GM06990 (cell line): Measurements from ENCODE around the gene SLAIN1.
A peak's percentile ranks its signal among the peaks of the same experiment; 100 is the strongest.

Source experiments
- DNase-seq: peaks from one replicate; pipeline ENCODE4 v3.0.0-alpha.2; 2011; ENCODE audit not compliant: insufficient read length; ENCODE audit errors: extremely low read depth
- H3K27me3 ChIP-seq: replicated peaks from 2 replicates; pipeline ENCODE4 v1.6.0; 2011; ENCODE audit warnings: low read length; ENCODE audit not compliant: control insufficient read depth, insufficient read depth
- H3K36me3 ChIP-seq: 2 replicates; pipeline ENCODE4 v1.5.1; 2011; ENCODE audit warnings: low read length; ENCODE audit not compliant: control insufficient read depth, insufficient read depth
- H3K4me3 ChIP-seq: replicated peaks from 2 replicates; pipeline ENCODE4 v1.5.1; 2011; ENCODE audit warnings: low read depth, mild to moderate bottlenecking, control low read depth, low read length
- TF ChIP-seq, protein P1 (sequence below): IDR thresholded peaks from 2 replicates; pipeline ENCODE4 v1.5.1; 2011; ENCODE audit warnings: low read length, control low read depth, mild to moderate bottlenecking, inconsistent platforms; ENCODE audit not compliant: insufficient read depth, poor library complexity, severe bottlenecking

Gene SLAIN1

DNA sequence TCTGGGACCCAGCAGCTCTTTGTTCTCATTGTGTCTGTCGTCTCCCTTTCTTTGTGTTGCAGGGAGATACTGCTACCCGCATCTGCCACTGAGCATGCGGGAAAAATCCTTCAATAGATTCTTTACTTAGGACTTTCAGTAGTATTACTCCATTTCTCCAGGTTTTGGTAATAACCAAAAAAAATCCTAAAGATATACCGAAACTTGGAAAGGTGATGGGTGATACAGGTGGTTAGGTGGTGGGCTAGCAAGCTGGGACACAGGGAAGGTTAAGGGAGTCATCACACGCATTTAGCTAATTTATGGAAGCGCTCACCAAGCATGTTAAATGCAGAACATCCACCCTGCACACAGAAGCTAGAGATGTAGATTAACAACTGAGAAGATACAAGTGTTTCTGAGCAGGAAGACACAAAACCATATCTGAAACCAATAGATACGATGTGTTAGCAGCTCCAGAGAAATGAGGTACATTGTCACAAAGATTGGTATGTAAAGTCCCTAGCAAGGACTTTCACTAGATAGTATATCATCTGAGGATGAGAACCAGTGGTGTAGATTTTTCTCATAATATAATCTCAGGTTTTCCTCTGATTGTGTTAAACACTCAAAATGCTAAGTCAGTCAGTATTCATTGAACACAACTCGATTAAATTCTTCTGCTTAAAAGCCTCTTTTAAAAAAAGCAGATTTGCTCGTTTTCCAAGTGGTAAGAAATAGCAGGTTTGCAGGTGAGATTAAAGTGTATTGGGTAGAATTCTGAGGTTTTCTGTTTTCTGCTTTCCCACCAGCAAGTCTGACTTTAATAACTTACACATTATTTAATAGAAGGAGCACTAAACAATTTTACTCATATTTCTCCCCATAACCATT, 1.2 kb upstream of the SLAIN1 start:
- Histone ChIP-seq H3K27me3 (no peaks in the 10 kb centered on the region), H3K36me3 (no peaks in the 10 kb centered on the region), H3K4me3 (no peak overlapping the region)
- peak; percentile 32 for DNase-seq
- TF ChIP-seq, protein P1, sequence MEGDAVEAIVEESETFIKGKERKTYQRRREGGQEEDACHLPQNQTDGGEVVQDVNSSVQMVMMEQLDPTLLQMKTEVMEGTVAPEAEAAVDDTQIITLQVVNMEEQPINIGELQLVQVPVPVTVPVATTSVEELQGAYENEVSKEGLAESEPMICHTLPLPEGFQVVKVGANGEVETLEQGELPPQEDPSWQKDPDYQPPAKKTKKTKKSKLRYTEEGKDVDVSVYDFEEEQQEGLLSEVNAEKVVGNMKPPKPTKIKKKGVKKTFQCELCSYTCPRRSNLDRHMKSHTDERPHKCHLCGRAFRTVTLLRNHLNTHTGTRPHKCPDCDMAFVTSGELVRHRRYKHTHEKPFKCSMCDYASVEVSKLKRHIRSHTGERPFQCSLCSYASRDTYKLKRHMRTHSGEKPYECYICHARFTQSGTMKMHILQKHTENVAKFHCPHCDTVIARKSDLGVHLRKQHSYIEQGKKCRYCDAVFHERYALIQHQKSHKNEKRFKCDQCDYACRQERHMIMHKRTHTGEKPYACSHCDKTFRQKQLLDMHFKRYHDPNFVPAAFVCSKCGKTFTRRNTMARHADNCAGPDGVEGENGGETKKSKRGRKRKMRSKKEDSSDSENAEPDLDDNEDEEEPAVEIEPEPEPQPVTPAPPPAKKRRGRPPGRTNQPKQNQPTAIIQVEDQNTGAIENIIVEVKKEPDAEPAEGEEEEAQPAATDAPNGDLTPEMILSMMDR, result no peak

DNA sequence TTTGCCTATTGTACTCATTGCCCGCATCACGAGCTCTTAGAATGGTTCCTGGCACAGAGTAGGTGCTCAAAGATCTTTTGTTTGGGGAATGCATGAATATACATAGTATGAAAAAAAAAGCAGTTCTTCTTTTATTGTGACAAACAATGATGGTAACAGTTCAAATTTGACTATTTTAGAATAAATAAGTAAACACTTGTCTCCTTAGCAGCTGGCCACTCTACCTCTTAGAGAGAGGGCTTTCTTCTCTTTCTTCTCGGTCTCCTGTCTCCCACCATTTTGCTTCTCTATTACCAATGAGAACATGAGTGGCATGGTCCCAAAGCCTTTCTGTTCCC, 639 bp upstream of the SLAIN1 start:
- Histone ChIP-seq H3K27me3 (no peaks in the 10 kb centered on the region), H3K36me3 (no peaks in the 10 kb centered on the region), H3K4me3 (peak overlapping the region; percentile 51)
- DNase-seq, result no peak
- TF ChIP-seq, protein P1, result no peak

DNA sequence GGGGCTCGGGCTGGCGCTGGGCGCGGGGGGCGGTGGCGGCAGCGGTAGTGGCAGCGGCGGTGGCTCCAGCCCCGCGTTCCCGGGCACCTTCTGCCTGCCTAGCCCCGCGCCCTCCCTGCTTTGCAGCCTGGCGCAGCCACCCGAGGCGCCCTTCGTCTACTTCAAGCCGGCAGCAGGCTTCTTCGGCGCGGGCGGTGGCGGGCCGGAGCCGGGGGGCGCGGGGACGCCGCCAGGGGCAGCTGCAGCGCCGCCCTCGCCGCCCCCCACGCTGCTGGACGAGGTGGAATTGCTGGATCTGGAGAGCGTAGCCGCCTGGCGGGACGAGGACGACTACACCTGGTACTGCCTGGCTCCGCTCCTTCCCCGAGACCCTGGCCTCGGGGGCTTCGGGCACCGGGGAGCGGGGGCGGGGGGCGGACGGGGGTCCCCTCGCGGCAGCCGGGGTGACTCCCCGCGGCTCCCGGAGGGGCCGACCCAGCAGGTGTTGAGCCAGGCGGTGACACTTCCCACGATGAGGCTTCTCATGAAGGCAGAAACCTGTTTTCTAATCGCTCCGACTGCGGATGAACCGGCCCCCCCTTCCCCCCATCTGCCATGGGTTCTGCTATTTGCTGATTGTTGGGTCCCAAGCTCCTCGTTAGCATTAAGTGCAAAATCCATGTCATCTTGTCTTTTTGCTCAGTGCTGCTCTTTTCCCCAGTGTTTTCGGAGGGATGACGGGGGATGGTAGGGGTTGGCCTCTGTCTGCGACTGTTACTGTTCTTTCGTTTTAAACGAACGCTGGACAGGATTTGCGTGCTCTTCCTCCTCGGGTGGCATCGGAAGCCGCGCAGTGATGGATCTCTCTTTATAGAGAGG, 943 bp downstream of the SLAIN1 start:
- peak; percentile 58 for DNase-seq
- H3K27me3 ChIP-seq, result no peaks in the 10 kb centered on the region
- peak overlapping the region; percentile 94 for H3K4me3 ChIP-seq
- TF ChIP-seq, protein P1, result no peak
- H3K36me3 ChIP-seq, result no peaks in the 10 kb centered on the region

DNA sequence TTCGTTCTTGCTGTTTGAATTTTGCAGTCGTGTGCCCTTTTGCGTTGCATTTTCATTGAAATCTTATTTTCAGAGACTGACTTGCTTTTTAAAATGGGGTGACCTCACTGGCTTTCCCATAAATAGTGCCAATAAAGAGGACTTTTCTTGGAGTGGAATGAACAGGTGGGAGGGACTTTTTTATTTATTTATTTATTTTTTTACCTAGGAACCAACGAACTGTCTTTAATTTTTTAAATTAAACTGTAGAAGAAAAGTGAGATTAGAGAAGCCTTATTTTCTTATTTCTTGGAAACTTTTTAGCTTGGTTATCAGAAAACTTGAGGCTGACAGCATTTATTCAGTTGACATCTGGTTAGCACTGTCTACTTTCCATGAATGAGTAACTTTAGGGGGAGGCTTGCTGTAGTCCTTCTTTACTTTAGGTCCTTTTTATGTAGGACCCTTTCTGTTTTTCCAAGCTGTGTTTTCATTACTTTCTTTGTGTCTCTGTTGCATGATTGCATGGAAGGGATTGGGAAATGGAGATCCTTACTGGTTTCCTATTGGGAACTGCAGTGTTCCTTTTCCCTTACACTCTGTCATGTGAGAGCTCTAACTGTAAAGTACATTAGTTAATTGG, 1.7 kb downstream of the SLAIN1 start:
- TF ChIP-seq, protein P1, result no peak
- DNase-seq, result no peak
- no peaks in the 10 kb centered on the region for H3K27me3 ChIP-seq

DNA sequence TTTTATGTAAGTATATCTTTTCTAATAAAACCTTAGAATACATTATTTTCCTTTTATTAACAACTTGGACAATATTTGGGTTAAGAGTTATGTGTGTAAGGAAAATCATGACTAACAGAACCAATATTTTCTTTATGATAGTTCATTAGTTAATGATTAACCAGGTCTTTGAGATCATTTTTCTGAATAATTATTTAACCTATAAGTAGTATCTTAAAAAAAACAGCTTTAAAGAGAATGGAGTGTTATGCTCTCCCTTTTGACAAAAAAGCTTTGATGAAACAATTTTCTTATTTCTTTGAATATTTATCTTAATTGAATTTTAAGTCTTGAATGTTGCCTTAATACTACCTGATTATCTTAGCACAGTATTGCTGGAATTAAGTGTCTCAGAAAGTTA, 3.8 kb downstream of the SLAIN1 start:
- H3K27me3 ChIP-seq, result no peaks in the 10 kb centered on the region
- DNase-seq, result no peak

More for the DNA sequence above, 1.7 kb downstream of the SLAIN1 start:
- peak overlapping the region; percentile 94 for H3K4me3 ChIP-seq
- no peaks in the 10 kb centered on the region for H3K36me3 ChIP-seq

More for the DNA sequence above, 3.8 kb downstream of the SLAIN1 start:
- no peak overlapping the region for H3K4me3 ChIP-seq
- H3K36me3 ChIP-seq, result no peaks in the 10 kb centered on the region
- TF ChIP-seq, protein P1, result no peak
